ENCODE measurements around the gene TET2. TPM values are rescaled to one million over a fixed set of nuclear protein-coding genes. Genes with fewer than 3 reads are reported as not detected.

TET2 gene
- total RNA-seq: 9.6 and 15.4 TPM in 2 replicates

DNA sequence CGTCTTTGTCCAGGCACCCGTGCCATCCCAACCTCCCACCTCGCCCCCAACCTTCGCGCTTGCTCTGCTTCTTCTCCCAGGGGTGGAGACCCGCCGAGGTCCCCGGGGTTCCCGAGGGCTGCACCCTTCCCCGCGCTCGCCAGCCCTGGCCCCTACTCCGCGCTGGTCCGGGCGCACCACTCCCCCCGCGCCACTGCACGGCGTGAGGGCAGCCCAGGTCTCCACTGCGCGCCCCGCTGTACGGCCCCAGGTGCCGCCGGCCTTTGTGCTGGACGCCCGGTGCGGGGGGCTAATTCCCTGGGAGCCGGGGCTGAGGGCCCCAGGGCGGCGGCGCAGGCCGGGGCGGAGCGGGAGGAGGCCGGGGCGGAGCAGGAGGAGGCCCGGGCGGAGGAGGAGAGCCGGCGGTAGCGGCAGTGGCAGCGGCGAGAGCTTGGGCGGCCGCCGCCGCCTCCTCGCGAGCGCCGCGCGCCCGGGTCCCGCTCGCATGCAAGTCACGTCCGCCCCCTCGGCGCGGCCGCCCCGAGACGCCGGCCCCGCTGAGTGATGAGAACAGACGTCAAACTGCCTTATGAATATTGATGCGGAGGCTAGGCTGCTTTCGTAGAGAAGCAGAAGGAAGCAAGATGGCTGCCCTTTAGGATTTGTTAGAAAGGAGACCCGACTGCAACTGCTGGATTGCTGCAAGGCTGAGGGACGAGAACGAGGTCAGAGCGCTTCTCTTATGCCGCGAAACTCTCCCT, at the start of gene TET2:
Gene TET2, plus strand, starts transcription at position 601 of the 740 bp plus-strand sequence. CDS start 87,067 bp downstream, outside the sequence.

Small RNAs within 50 kb of the gene (small RNA-seq; reads per million reads assigned to genes)
- gene RF00322 (not detected), gene RN7SL89P (not detected)

All from subcutaneous preadipocyte (primary cell).